ENCODE measurements around the gene HSD17B14.
"Not testable (repeated sequence)": the region's sequence is repeated elsewhere in the genome, so short reads cannot be mapped to it uniquely, and the experiment has no call there.

Gene HSD17B14

GRCh38 chr19:48836089-48837017, at the start of gene HSD17B14:
TSS of gene HSD17B14 (minus strand) at chr19:48836491. CDS start at chr19:48836411, 80 bp downstream.
- DNase-seq = no peak

- DNase-seq = no peak
Observed at GRCh38 chr19:48883726-48884125, 47.4 kb upstream of the HSD17B14 start.

GRCh38 chr19:48881741-48882657, 45.7 kb upstream of the HSD17B14 start:
- DNase-seq = no peak

GRCh38 chr19:48879696-48880095, 43.4 kb upstream of the HSD17B14 start:
- not testable (repeated sequence) for DNase-seq

DNA sequence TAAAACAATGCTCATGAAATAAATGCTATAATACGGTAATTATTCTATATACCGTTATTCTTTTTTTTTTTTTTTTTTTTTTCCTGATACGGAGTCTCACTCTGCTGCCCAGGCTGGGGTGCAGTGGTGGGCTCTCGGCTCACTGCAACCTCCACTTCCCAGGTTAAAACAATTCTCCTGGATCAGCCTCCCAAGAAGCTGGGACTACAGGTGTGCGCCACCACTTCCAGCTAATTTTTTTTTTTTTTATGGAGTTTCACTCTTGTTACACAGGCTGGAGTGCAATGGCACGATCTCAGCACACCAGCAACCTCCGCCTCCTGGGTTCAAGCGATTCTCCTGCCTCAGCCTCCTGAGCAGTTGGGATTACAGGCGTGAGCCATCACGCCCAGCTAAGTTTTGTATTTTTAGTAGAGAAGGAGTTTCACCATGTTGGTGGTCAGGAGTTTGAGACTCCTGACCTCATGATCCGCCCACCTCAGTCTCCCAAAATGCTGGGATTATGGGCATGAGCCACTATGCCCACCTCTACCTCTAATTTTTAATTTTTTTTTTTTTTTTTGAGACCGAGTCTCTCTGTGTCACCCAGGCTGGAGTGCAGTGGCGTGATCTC, 42.8 kb upstream of the HSD17B14 start:
- no peak for DNase-seq

DNA sequence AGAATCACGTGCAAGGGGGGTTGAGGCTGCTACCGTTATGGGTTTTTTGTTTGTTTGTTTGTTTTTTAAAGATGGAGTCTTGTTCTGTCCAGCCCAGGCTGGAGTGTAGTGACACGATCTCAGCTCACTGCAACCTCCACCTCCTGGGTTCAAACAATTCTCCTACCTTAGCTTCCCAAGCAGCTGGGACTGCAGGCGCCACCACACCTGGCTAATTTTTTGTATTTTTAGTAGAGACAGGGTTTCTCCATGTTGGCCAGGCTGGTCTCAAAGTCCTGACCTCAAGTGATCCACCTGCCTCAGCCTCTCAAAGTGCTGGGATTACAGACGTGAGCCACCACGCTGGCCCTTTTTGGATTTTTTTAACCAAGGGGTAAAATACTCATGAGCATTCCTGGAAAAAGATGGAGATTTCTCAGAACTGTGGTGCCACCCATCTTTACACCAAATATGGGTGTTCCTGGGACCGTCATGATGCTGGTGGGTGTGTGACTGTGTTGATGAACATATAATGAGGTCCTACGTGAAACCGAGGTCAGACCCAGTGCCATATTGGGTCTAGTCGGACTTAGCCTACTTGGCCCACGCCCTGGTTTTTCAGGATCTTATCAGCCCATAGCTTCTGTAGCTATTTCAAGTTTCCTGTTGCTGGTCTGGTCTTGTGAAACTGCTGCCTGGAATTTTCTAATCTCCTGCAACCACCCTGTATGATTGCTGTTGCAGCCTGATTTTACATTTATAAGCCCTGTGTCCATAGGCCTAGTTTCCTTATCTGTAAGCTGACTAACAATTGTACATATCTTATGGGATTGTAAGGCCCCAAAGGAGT, 42.1 kb upstream of the HSD17B14 start:
- DNase-seq = no peak

- DNase-seq = no peak
Observed at GRCh38 chr19:48877855-48878195, 41.5 kb upstream of the HSD17B14 start.

DNA sequence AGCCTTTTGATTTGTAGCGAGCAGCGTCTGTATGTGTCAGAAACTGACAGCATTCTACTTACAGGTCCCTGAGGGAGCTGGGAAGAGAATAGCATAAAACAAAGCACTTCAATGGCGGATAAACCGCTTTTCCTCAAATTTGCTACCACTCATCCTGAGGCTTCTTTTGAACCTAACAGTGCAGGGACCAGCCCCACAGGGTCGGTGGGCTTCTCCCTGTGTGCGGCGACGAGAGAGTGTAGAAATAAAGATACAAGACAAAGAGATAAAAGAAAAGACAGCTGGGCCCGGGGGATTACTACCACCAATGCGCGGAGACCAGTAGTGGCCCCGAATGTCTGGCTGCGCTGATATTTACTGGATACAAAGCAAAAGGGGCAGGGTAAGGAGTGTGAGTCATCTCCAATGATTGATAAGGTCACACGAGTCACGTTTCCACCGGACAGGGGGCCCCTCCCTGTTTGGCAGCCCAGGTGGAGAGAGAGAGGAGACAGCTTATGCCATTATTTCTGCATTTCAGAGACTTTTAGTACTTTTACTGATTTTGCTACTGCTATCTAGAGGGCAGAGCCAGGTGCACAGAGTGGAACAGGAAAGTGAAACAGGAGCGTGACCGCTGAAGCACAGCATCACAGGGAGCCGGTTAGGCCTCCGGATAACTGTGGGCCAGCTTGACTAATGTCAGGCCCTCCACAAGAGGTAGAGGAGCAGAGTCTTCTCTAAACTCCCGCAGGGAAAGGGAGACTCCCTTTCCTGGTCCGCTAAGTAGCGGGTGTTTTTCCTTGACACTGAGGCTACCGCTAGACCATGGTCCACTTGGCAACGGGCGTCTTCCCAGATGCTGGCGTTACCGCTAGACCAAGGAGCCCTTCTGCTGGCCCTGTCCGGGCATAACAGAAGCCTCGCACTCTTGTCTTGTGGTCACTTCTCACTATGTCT, 40.0 kb upstream of the HSD17B14 start:
- not testable (repeated sequence) for DNase-seq

DNA sequence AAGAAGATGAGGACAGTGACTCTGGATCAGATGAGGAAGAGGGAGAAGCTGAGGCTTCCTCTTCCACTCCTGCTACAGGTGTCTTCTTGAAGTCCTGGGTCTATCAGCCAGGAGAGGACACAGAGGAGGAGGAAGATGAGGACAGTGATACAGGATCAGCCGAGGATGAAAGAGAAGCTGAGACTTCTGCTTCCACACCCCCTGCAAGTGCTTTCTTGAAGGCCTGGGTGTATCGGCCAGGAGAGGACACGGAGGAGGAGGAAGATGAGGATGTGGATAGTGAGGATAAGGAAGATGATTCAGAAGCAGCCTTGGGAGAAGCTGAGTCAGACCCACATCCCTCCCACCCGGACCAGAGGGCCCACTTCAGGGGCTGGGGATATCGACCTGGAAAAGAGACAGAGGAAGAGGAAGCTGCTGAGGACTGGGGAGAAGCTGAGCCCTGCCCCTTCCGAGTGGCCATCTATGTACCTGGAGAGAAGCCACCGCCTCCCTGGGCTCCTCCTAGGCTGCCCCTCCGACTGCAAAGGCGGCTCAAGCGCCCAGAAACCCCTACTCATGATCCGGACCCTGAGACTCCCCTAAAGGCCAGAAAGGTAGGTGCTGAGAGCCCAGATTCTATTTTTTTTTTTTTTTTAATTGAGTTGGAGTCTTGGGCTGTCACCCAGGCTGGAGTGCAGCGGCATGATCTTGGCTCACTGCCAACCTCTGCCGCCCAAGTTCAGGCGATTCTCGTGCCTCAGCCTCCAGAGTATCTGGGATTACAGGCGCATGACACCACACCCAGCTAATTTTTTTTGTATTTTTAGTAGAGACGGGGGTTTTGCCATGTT, 38.2 kb upstream of the HSD17B14 start:
- DNase-seq = no peak

DNA sequence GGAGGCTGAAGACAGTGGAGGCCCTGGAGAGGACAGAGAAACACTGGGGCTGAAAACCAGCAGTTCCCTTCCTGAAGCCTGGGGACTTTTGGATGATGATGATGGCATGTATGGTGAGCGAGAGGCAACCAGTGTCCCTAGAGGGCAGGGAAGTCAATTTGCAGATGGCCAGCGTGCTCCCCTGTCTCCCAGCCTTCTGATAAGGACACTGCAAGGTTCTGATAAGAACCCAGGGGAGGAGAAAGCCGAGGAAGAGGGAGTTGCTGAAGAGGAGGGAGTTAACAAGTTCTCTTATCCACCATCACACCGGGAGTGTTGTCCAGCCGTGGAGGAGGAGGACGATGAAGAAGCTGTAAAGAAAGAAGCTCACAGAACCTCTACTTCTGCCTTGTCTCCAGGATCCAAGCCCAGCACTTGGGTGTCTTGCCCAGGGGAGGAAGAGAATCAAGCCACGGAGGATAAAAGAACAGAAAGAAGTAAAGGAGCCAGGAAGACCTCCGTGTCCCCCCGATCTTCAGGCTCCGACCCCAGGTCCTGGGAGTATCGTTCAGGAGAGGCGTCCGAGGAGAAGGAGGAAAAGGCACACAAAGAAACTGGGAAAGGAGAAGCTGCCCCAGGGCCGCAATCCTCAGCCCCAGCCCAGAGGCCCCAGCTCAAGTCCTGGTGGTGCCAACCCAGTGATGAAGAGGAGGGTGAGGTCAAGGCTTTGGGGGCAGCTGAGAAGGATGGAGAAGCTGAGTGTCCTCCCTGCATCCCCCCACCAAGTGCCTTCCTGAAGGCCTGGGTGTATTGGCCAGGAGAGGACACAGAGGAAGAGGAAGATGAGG, 37.4 kb upstream of the HSD17B14 start:
- DNase-seq = no peak

- DNase-seq = no peak
Observed at GRCh38 chr19:48872884-48873475, 36.7 kb upstream of the HSD17B14 start.

DNA sequence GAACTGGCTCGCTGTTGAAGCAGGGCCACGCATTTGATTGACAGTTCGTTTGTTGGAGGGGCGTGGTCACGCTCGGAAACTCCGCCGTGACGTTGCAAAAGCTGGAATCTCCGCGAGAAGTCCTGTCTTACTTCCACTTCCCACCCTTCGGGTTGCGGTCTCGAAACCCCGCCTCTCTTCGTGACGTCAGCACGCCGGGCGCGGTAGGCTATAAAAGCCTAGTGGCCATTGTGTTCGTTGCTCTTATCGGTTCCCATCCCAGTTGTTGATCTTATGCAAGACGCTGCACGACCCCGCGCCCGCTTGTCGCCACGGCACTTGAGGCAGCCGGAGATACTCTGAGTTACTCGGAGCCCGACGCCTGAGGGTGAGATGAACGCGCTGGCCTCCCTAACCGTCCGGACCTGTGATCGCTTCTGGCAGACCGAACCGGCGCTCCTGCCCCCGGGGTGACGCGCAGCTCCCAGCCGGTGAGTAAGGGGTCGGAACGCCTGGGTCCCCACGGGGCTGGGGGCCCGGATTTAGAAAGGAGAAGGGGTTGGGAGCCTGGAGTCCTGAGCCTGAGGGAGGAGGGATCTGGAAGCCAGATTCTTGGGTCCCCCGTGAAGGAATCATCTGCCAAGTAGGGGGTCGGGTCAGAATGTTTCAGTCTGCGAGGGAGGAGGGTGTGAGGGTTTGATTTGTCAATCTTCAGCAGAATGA, 36.0 kb upstream of the HSD17B14 start, which contains the start of gene PPP1R15A:
PPP1R15A (plus strand) TSS at position 240 of the 702 bp plus-strand sequence. CDS start 813 bp downstream, outside the sequence.
- peak; percentile 76 for DNase-seq

GRCh38 chr19:48871471-48872181, 35.3 kb upstream of the HSD17B14 start:
- DNase-seq = not testable (repeated sequence)

- DNase-seq = no peak
Observed at GRCh38 chr19:48870048-48870447, 33.8 kb upstream of the HSD17B14 start.

- DNase-seq = no peak
Observed at GRCh38 chr19:48868114-48868886, 32.0 kb upstream of the HSD17B14 start, which contains the start of gene PLEKHA4. TSS of gene PLEKHA4 (minus strand) at chr19:48868617. CDS start at chr19:48867620, 997 bp downstream.

GRCh38 chr19:48867746-48868113, 31.4 kb upstream of the HSD17B14 start:
- DNase-seq = no peak

All from NCI-H524 treated with DMSO at 0.1 percent for 48 hours (cell line).